AG09309 (cell line): ENCODE data around the gene FBXL12.
A peak's percentile ranks its signal among the peaks of the same experiment; 100 is the strongest.

ENCODE experiments used
- DNase-seq: peaks from one replicate; pipeline ENCODE4 v3.0.0-alpha.2; 2010; ENCODE audit warnings: low read depth
- H3K4me3 ChIP-seq: 2 replicates; pipeline ENCODE4 v1.5.1; 2011; ENCODE audit warnings: mild to moderate bottlenecking, low read depth, low read length, moderate library complexity; ENCODE audit not compliant: control insufficient read depth
- CTCF ChIP-seq: IDR thresholded peaks from 2 replicates; pipeline ENCODE4 v1.5.1; 2011; ENCODE audit warnings: mild to moderate bottlenecking, low read depth, low read length, inconsistent platforms; ENCODE audit not compliant: insufficient read depth, control insufficient read depth; ENCODE audit errors: missing control alignments

Gene FBXL12

GRCh38 chr19:9838324-9838723, 19.4 kb upstream of the FBXL12 start:
- TF ChIP-seq CTCF = no peak

GRCh38 chr19:9836021-9836420, 17.1 kb upstream of the FBXL12 start:
- peak; percentile 10 for DNase-seq
- TF ChIP-seq CTCF = peak; percentile 12
- H3K4me3 ChIP-seq = peak overlapping the region; percentile 98

More at GRCh38 chr19:9838324-9838723, 19.4 kb upstream of the FBXL12 start:
- H3K4me3 ChIP-seq = no peak overlapping the region
- DNase-seq = no peak

- no peak for TF ChIP-seq CTCF
- DNase-seq = no peak
- peak overlapping the region; percentile 98 for H3K4me3 ChIP-seq
These were observed 16.6 kb upstream of the FBXL12 start for GRCh38 chr19:9835507-9835949.

GRCh38 chr19:9834726-9835506, 16.0 kb upstream of the FBXL12 start, which contains the start of gene PIN1:
Gene PIN1, plus strand, starts transcription at chr19:9835318. Its CDS starts 27 bp downstream, at chr19:9835345.
- TF ChIP-seq CTCF = peak; percentile 28
- DNase-seq = peak; percentile 93
- H3K4me3 ChIP-seq = peak within 1 kb of the TSS; percentile 98

- DNase-seq = no peak
- TF ChIP-seq CTCF = no peak
- peak overlapping the region; percentile 53 for H3K4me3 ChIP-seq
These were observed 15.4 kb upstream of the FBXL12 start for GRCh38 chr19:9834307-9834725.

GRCh38 chr19:9828551-9829063, 9.7 kb upstream of the FBXL12 start:
- DNase-seq = no peak
- peak overlapping the region; percentile 99 for H3K4me3 ChIP-seq
- TF ChIP-seq CTCF = no peak
